Measurements from ENCODE around the gene HSPD1. TPM values are rescaled to one million over a fixed set of nuclear protein-coding genes. Genes with fewer than 3 reads are reported as not detected.

Gene HSPD1
- total RNA-seq, 2 donors from 2014 or later = 232 to 794 TPM

DNA sequence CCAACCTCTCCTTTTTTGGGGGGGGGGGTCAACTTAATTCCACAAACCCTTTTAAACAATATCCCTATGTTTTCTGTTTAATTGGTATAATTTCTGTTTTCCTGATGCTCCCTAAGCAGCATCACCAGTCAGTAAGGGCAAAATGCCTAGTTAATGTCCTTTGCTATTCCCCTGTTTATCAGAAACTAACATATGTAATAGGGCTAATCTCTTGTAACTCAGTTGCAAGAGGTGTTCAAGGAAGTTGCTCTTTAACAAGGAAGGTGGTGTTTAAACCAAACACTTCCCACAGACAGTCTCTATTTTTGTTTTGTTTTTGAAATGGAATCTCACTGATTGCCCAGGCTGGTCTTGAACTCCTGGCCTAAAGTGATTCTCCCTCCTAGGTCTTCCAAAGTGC, 52.8 kb downstream of the HSPD1 start:
- no peaks in the 10 kb centered on the region for H3K27me3 ChIP-seq
- H3K9ac ChIP-seq (ENCODE audit: low read depth in 2 of 2, low read length in 2 of 2) = no peak overlapping the region
- no peak for DNase-seq
- no peaks in the 10 kb centered on the region for H3K4me1 ChIP-seq
- H3K9me3 ChIP-seq = no peaks in the 10 kb centered on the region
- intact Hi-C loops (cut with DNase I) = no loop called here
- TF ChIP-seq, protein P1, sequence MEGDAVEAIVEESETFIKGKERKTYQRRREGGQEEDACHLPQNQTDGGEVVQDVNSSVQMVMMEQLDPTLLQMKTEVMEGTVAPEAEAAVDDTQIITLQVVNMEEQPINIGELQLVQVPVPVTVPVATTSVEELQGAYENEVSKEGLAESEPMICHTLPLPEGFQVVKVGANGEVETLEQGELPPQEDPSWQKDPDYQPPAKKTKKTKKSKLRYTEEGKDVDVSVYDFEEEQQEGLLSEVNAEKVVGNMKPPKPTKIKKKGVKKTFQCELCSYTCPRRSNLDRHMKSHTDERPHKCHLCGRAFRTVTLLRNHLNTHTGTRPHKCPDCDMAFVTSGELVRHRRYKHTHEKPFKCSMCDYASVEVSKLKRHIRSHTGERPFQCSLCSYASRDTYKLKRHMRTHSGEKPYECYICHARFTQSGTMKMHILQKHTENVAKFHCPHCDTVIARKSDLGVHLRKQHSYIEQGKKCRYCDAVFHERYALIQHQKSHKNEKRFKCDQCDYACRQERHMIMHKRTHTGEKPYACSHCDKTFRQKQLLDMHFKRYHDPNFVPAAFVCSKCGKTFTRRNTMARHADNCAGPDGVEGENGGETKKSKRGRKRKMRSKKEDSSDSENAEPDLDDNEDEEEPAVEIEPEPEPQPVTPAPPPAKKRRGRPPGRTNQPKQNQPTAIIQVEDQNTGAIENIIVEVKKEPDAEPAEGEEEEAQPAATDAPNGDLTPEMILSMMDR (IDR thresholded peaks at IDR 0.05) = no peak
- no peaks in the 10 kb centered on the region for H3K36me3 ChIP-seq
- H3K27ac ChIP-seq = no peak overlapping the region
- no peak overlapping the region for H3K4me3 ChIP-seq

DNA sequence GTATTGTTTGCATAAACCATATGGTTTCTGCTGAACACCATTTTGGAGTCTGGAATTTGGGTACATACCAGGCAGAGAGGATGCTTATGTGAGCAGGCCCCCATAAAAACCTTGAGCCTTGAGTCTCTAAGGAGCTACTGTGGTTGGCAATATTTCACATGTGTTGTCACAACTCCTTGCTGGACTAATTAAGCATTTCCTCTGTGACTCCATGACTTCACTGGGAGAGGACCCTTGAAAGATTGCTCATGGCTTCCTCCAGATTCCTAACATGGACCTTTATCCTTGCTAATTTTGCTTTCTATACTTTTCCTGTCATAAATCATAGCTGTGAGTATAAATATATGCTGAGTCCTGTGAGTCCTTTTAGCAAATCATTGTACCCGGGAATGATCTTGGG, 53.9 kb downstream of the HSPD1 start:
- Histone ChIP-seq H3K4me1 (no peaks in the 10 kb centered on the region), H3K9ac (ENCODE audit: low read depth in 2 of 2, low read length in 2 of 2) (no peak overlapping the region), H3K9me3 (no peaks in the 10 kb centered on the region), H3K27me3 (no peaks in the 10 kb centered on the region), H3K36me3 (no peaks in the 10 kb centered on the region), H3K4me3 (no peak overlapping the region), H3K27ac (no peak overlapping the region)
- TF ChIP-seq, protein P1 (IDR thresholded peaks at IDR 0.05) = no peak
- intact Hi-C loops (cut with DNase I) = no loop called here
- no peak for DNase-seq

DNA sequence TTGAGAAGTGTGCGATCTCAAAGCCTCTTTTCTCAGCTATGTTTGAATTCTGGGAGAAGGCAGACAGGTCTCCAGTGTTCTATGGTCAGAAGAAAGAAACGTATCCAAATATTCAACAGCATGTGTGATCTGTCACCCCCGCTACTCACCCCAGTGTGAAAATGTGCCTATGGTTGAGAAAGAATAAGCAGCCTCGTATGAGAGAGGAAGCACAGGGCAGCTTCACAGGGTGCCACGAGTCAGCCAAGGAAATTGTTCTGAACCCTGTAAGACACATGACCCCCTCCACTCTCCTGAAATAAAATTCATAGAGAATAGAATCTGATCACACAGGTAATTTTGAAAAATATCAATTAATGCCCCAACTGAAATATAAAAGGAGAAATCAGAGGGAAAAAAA, 56.8 kb downstream of the HSPD1 start:
- TF ChIP-seq, protein P1 (IDR thresholded peaks at IDR 0.05) = no peak
- no peaks in the 10 kb centered on the region for H3K27me3 ChIP-seq
- H3K9me3 ChIP-seq = no peaks in the 10 kb centered on the region
- intact Hi-C loops (cut with DNase I) = no loop called here
- no peak for DNase-seq
- no peak overlapping the region for H3K27ac ChIP-seq
- H3K36me3 ChIP-seq = no peaks in the 10 kb centered on the region
- H3K4me3 ChIP-seq = no peak overlapping the region
- no peak overlapping the region for H3K9ac ChIP-seq (ENCODE audit: low read depth in 2 of 2, low read length in 2 of 2)
- no peaks in the 10 kb centered on the region for H3K4me1 ChIP-seq

DNA sequence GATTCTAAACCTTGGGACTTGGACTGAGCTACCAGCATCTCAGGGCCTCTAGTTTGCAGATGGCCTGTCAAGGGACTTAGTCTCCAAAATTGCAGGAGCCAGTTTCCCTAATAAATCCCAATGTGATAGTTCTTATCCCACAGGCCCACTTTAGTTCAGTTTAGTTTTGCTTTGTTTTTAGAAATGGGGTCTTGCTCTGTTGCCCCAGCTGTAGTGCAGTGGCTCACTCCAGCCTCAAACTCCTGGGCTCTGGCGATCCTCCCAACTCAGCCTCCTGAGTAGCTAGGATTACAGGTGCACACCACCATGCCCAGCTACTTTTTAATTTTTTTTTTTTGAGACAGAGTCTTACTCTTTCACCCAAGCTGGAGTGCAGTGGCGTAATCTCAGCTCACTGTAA, 62.3 kb downstream of the HSPD1 start:
- no peak for DNase-seq
- no peak overlapping the region for H3K9ac ChIP-seq (ENCODE audit: low read depth in 2 of 2, low read length in 2 of 2)
- intact Hi-C loops (cut with DNase I) = no loop called here

More for the DNA sequence above, 62.3 kb downstream of the HSPD1 start:
- H3K27me3 ChIP-seq = no peaks in the 10 kb centered on the region
- H3K4me3 ChIP-seq = no peak overlapping the region
- no peak overlapping the region for H3K27ac ChIP-seq
- TF ChIP-seq, protein P1 (IDR thresholded peaks at IDR 0.05) = no peak
- no peaks in the 10 kb centered on the region for H3K36me3 ChIP-seq
- peaks cover 12% of the 10 kb centered on the region for H3K4me1 ChIP-seq
- H3K9me3 ChIP-seq = no peaks in the 10 kb centered on the region

Other genes with a start within 250 kb of the HSPD1 start
- gene ANKRD44, start 189.1 kb downstream of the HSPD1 start, total RNA-seq = 1 to 10 TPM; 7.0 to 7.9 TPM
- 100 to 1,000 TPM; 186 to 242 TPM for gene SF3B1, start 64.8 kb downstream of the HSPD1 start, total RNA-seq
- gene COQ10B, start 46.3 kb downstream of the HSPD1 start, total RNA-seq = 10 to 100 TPM; 15.5 to 38.5 TPM
- 100 to 1,000 TPM; 101 to 297 TPM for gene HSPE1, start 539 bp upstream of the HSPD1 start, total RNA-seq
- 10 to 100 TPM; 24.7 to 34.1 TPM for gene MOB4, start 16.2 kb upstream of the HSPD1 start, total RNA-seq
- 1 to 10 TPM in 1 of 2 donors, under 1 TPM in 1; 0.49 to 2.2 TPM for gene RFTN2, start 175.7 kb upstream of the HSPD1 start, total RNA-seq
- gene MARS2, start 205.5 kb upstream of the HSPD1 start, total RNA-seq = 10 to 100 TPM in 1 of 2 donors, 1 to 10 TPM in 1; 8.3 to 17.0 TPM

Data from colonic mucosa (tissue), 4 donors.